HFF-Myc (cell line): ENCODE results near the gene ZMIZ1.

Experiments
- DNase-seq: peaks from one replicate; pipeline ENCODE4 v3.0.0-alpha.2; 2011; ENCODE audit warnings: low read depth; ENCODE audit errors: extremely low read depth
- H3K4me3 ChIP-seq: replicated peaks from 2 replicates; pipeline ENCODE4 v1.5.1; 2011; ENCODE audit warnings: low read depth, mild to moderate bottlenecking, control low read depth, low read length
- TF ChIP-seq, protein P1 (sequence below): IDR thresholded peaks from 2 replicates; pipeline ENCODE4 v1.5.1; 2012; ENCODE audit warnings: mild to moderate bottlenecking, low read depth, low read length, control low read depth; ENCODE audit errors: missing control alignments

Gene ZMIZ1

DNA sequence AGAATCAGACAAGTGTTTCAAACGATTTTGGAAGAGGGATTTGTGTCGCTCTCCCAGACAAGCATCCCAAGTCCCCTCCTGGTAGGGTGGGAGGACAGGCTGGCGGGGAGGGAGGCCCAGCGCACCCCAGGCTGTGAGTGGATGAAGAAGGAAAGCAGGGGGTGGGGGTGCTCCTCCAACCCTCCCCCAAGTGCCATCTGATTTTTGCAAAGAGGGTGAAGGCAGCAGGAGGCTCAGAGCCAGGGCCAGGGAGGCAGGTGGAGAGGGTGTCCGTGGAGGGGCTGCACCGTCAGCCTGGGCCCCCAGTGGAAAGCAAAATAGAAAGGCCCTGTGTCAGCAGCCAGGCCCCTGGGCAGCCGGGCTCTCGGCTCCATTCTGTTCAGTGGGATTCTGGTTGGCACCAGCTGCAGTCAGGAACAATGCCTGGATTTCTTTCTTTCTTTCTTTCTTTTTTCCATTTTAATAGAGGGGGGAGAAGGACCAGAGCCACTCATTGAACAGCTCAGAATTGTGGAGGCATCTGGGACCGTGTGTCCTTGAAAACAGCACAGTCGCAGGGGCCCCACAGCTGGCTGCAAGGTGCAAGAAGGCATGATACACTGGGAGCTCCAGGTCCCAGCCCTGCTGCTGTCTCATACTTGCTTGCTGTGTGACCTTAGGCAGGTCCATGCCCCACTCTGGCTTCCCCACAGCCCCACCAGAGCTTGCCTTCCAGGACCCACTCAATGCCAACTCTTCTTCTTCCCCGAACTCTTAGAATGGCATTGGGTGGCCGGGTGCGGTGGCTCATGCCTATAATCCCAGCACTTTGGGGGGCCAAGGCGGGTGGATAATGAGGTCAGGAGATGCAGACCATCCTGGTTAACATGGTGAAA is 7.1 kb upstream of the ZMIZ1 start:
- DNase-seq = no peak
- TF ChIP-seq, protein P1, sequence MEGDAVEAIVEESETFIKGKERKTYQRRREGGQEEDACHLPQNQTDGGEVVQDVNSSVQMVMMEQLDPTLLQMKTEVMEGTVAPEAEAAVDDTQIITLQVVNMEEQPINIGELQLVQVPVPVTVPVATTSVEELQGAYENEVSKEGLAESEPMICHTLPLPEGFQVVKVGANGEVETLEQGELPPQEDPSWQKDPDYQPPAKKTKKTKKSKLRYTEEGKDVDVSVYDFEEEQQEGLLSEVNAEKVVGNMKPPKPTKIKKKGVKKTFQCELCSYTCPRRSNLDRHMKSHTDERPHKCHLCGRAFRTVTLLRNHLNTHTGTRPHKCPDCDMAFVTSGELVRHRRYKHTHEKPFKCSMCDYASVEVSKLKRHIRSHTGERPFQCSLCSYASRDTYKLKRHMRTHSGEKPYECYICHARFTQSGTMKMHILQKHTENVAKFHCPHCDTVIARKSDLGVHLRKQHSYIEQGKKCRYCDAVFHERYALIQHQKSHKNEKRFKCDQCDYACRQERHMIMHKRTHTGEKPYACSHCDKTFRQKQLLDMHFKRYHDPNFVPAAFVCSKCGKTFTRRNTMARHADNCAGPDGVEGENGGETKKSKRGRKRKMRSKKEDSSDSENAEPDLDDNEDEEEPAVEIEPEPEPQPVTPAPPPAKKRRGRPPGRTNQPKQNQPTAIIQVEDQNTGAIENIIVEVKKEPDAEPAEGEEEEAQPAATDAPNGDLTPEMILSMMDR = no peak
- no peak overlapping the region for H3K4me3 ChIP-seq

DNA sequence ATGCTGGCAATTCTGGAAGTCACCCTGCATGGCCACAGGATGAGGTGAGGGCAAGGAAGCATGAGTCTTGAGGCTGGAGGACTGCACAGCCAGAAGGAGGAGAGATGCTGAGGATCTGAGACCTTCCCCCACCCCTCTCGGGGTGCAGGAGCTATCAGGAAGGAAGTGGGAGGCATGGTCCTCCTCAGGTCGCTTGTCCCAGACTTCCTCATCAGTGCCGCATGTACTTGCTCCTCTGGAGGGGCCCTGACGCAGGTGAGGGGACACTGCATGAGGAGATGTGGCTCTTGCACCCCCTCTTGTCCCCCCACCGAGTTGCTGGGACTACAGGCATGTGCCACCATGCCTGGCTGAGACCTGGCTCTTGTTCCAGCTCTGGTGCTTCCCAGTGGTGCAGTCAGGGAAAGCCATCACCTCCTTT is 5.7 kb upstream of the ZMIZ1 start:
- TF ChIP-seq, protein P1 = no peak
- H3K4me3 ChIP-seq = no peak overlapping the region
- DNase-seq = no peak

DNA sequence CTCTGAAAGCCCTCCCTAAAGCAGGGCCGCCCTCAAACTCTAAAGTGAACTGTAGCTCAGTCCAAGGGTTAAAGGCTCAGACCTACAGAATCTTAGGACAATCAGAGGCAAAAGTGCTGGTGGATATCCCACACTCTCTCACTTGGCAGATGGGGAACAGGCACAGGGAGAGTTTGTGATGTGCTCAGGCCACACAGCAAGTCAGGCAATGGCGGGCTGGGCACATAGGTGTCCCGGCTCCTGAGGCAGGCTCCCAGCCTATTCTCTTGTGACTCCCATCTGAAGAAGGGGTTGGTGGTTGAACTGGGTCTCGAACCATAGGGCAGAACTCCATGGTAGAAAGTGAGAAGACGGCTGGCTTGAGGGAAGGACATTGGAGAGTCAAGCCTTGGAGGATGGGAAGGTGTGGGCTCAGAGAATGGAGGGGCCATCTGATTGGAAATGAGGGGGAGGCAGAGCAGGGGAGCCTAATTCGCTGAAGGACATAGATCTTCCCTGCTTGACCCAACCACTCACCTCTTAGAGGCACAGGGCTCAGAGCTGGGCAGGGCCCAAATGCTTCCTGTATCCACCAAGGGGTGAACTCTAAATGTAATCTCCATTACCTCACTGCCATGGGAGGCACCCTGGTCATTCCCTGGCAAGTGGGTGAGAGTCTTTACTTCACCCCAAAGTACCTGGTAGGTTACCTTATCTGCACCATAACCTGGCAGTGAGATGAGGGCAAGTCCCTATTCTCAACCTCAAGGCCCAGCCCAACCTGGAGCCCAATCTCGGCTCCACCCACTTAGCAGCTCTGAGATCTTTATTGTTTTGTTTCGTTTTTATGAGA is 4.9 kb upstream of the ZMIZ1 start:
- DNase-seq = no peak
- no peak overlapping the region for H3K4me3 ChIP-seq
- TF ChIP-seq, protein P1 = no peak

DNA sequence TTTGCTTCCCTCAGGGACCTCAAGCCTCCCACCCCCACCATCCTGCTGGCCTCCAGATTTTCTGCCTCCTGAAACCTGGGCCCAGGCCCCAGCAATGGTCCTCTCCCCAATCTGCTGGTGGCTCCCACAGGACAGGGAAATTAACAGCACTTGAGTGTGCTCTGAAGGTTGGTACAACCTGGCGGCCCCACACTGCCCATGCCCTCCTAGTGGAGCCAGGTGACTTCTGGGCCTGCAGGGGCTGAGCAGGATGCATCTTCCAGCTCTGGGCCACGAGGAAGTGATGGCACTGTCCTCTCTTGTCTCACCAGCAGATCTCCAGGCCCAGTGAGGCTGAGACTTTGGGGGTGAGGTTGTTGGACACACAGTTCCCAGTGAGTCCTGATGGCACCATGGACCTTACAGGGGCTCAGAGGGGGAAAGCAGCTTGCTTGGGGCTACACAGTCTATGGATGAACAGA is 3.6 kb upstream of the ZMIZ1 start:
- TF ChIP-seq, protein P1 = no peak
- no peak for DNase-seq
- H3K4me3 ChIP-seq = no peak overlapping the region

DNA sequence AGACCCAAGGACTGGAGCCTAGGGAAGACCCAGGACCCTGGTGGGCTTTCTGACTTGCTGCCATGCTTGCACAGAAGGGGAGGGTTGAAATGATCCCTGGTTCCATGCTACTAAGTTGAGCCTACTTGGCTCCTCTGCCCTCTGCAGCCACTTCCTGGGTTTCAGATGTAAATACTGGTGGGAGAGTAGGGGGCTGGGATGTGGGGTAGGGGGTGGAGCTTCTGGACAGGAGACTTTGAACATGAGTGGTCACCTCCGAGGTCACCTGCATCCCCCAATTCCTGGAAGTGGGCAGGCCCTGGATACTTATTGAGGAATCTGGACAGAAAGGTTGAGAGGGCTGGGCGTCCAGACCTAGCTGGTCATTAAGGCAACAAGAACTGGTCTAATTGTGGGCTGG is 2.9 kb upstream of the ZMIZ1 start:
- no peak for DNase-seq

More for the DNA sequence above, 2.9 kb upstream of the ZMIZ1 start:
- TF ChIP-seq, protein P1 = no peak
- H3K4me3 ChIP-seq = no peak overlapping the region
